SU-DHL-6 (cell line): ENCODE data around the gene TENM4.

Experiments
- H2AFZ ChIP-seq: fragments of 200-600 bp; sonication (generic); 2 replicates; pipeline ENCODE4 v1.6.1; 2014; ENCODE audit warnings: low read depth, mild to moderate bottlenecking, moderate library complexity, mixed read lengths, antibody characterized with exemption, low read length; ENCODE audit not compliant: severe bottlenecking
- H3F3A ChIP-seq: fragments of 200-600 bp; shearing (Covaris generic); 2 replicates; pipeline ENCODE4 v1.6.0; 2016; ENCODE audit warnings: antibody characterized with exemption, mild to moderate bottlenecking; ENCODE audit not compliant: insufficient read depth
- H3K27ac ChIP-seq: fragments of 200-600 bp; sonication (generic); 2 replicates; pipeline ENCODE4 v1.5.1; 2016; ENCODE audit warnings: low read depth, mild to moderate bottlenecking, low read length, moderate library complexity, mixed read lengths
- H3K27me3 ChIP-seq: fragments of 200-600 bp; sonication (generic), shearing (Covaris generic); 2 replicates; pipeline ENCODE4 v1.6.0; 2014; ENCODE audit warnings: mild to moderate bottlenecking, low read length
- H3K36me3 ChIP-seq: fragments of 200-600 bp; sonication (generic); 2 replicates; pipeline ENCODE4 v1.6.1; 2014; ENCODE audit warnings: mild to moderate bottlenecking, low read length, mixed read lengths
- H3K4me2 ChIP-seq: fragments of 300-600, 200-600 bp; shearing (Covaris generic), sonication (generic); 2 replicates; pipeline ENCODE4 v1.6.0; 2014; ENCODE audit warnings: low read length, low read depth, mild to moderate bottlenecking; ENCODE audit not compliant: poor library complexity, severe bottlenecking
- H3K4me3 ChIP-seq: fragments of 200-600 bp; sonication (generic); 2 replicates; pipeline ENCODE4 v1.5.1; 2014; ENCODE audit warnings: antibody characterized with exemption, low read length, mild to moderate bottlenecking, mixed read lengths; ENCODE audit not compliant: insufficient read depth, poor library complexity, severe bottlenecking
- H3K79me2 ChIP-seq: fragments of 200-600 bp; sonication (generic); 2 replicates; pipeline ENCODE4 v1.6.1; 2014; ENCODE audit warnings: mild to moderate bottlenecking, low read length, moderate library complexity; ENCODE audit not compliant: insufficient read depth
- H3K9ac ChIP-seq: fragments of 200-600 bp; sonication (generic); 2 replicates; pipeline ENCODE4 v1.7.0; 2014; ENCODE audit warnings: mild to moderate bottlenecking, low read length
- H3K9me2 ChIP-seq: fragments of 200-600 bp; sonication (generic); replicated peaks from 2 replicates; pipeline ENCODE4 v1.6.1; 2014; ENCODE audit warnings: low read length; ENCODE audit not compliant: insufficient read depth
- H3K9me3 ChIP-seq: fragments of 200-600 bp; sonication (generic); 2 replicates; pipeline ENCODE4 v1.6.1; 2014; ENCODE audit warnings: low read length, mixed read lengths; ENCODE audit not compliant: insufficient read depth
- H4K20me1 ChIP-seq: fragments of 200-600 bp; sonication (generic); 2 replicates; pipeline ENCODE4 v1.6.1; 2014; ENCODE audit warnings: low read depth, mild to moderate bottlenecking, antibody characterized with exemption, low read length, moderate library complexity, mixed read lengths
- CTCF ChIP-seq: fragments of 200-600 bp; sonication (generic); IDR thresholded peaks from one replicate; pipeline ENCODE4 v1.5.1; 2017; ENCODE audit warnings: antibody characterized with exemption, mild to moderate bottlenecking, low read length, moderate library complexity; ENCODE audit not compliant: insufficient read depth, poor library complexity, severe bottlenecking
- EZH2phosphoT487 ChIP-seq: fragments of 200-600 bp; sonication (generic), shearing (Covaris generic); conservative IDR thresholded peaks from 2 replicates; pipeline ENCODE4 v1.6.1; 2018; ENCODE audit warnings: mild to moderate bottlenecking, antibody characterized with exemption, low read length, moderate library complexity, mixed read lengths

TENM4 gene

GRCh38 chr11:78662811-78663210 lies 778.0 kb downstream of the TENM4 start:
- H3K36me3 ChIP-seq: no peaks in the 10 kb centered on the region
- no peak overlapping the region for H3K9ac ChIP-seq
- no peaks in the 10 kb centered on the region for H3K9me2 ChIP-seq
- H3K27me3 ChIP-seq: no peaks in the 10 kb centered on the region
- no peak overlapping the region for H3K27ac ChIP-seq
- H3K9me3 ChIP-seq: no peaks in the 10 kb centered on the region
- H3K79me2 ChIP-seq: no peaks in the 10 kb centered on the region
- no peaks in the 10 kb centered on the region for H4K20me1 ChIP-seq
- TF ChIP-seq CTCF (no peak), EZH2phosphoT487 (no peak)
- no peak overlapping the region for H2AFZ ChIP-seq
- no peak overlapping the region for H3K4me3 ChIP-seq
- H3K4me2 ChIP-seq: no peak overlapping the region
- H3F3A ChIP-seq: no peaks in the 10 kb centered on the region

- Histone ChIP-seq H3K79me2 (no peaks in the 10 kb centered on the region), H3K36me3 (no peaks in the 10 kb centered on the region), H3F3A (no peaks in the 10 kb centered on the region)
Observed at GRCh38 chr11:78660471-78660870, 780.4 kb downstream of the TENM4 start.

GRCh38 chr11:78659326-78660270 lies 781.2 kb downstream of the TENM4 start:
- no peaks in the 10 kb centered on the region for H3K9me2 ChIP-seq
- H3K4me2 ChIP-seq: no peak overlapping the region
- no peaks in the 10 kb centered on the region for H3K9me3 ChIP-seq
- TF ChIP-seq CTCF (no peak), EZH2phosphoT487 (no peak)
- no peaks in the 10 kb centered on the region for H3K79me2 ChIP-seq
- H3K36me3 ChIP-seq: no peaks in the 10 kb centered on the region
- no peak overlapping the region for H3K27ac ChIP-seq
- H3F3A ChIP-seq: no peaks in the 10 kb centered on the region
- no peaks in the 10 kb centered on the region for H3K27me3 ChIP-seq
- H3K4me3 ChIP-seq: no peak overlapping the region
- no peak overlapping the region for H3K9ac ChIP-seq
- no peak overlapping the region for H2AFZ ChIP-seq
- no peaks in the 10 kb centered on the region for H4K20me1 ChIP-seq

More at GRCh38 chr11:78660471-78660870, 780.4 kb downstream of the TENM4 start:
- Histone ChIP-seq H2AFZ (no peak overlapping the region), H3K9me3 (no peaks in the 10 kb centered on the region), H4K20me1 (no peaks in the 10 kb centered on the region), H3K9ac (no peak overlapping the region), H3K4me3 (no peak overlapping the region), H3K27ac (no peak overlapping the region), H3K4me2 (no peak overlapping the region), H3K9me2 (no peaks in the 10 kb centered on the region), H3K27me3 (no peaks in the 10 kb centered on the region)
- TF ChIP-seq EZH2phosphoT487: no peak
- no peak for TF ChIP-seq CTCF
